OCI-LY3 (cell line): ENCODE measurements around the gene PARS2.

Source experiments
- H2AFZ ChIP-seq: fragments of 200-600, 300-600 bp; shearing (Covaris generic); 2 replicates; pipeline ENCODE4 v1.6.0; 2014; ENCODE audit warnings: antibody characterized with exemption, low read depth, low read length
- H3K27ac ChIP-seq: fragments of 200-600, 300-600 bp; sonication (generic); 2 replicates; pipeline ENCODE4 v1.5.1; 2014; ENCODE audit warnings: mild to moderate bottlenecking, low read length, moderate library complexity, mixed read lengths
- H3K27me3 ChIP-seq: fragments of 200-600, 300-600 bp; sonication (generic); 2 replicates; pipeline ENCODE4 v1.6.1; 2014; ENCODE audit warnings: low read depth, low read length, mixed read lengths
- H3K36me3 ChIP-seq: fragments of 200-600, 300-600 bp; sonication (generic); replicated peaks from 2 replicates; pipeline ENCODE3; 2014; ENCODE audit warnings: low read depth, low read length, mixed read lengths
- H3K4me1 ChIP-seq: fragments of 300-600, 200-600 bp; sonication (generic); 2 replicates; pipeline ENCODE4 v1.6.1; 2014; ENCODE audit warnings: low read length, mixed read lengths
- H3K4me2 ChIP-seq: fragments of 200-600, 300-600 bp; sonication (generic); 2 replicates; pipeline ENCODE4 v1.6.1; 2014; ENCODE audit warnings: low read length, mixed read lengths
- H3K4me3 ChIP-seq: fragments of 300-600, 200-600 bp; sonication (generic); 2 replicates; pipeline ENCODE4 v1.5.1; 2014; ENCODE audit warnings: antibody characterized with exemption, mild to moderate bottlenecking, low read length, moderate library complexity
- H3K79me2 ChIP-seq: fragments of 300-600, 200-600 bp; shearing (Covaris generic); 2 replicates; pipeline ENCODE4 v1.6.1; 2014; ENCODE audit warnings: mild to moderate bottlenecking, low read length, mixed read lengths
- H3K9ac ChIP-seq: fragments of 300-600, 200-600 bp; shearing (Covaris generic); 2 replicates; pipeline ENCODE4 v1.6.0; 2014; ENCODE audit warnings: mild to moderate bottlenecking, low read length, moderate library complexity
- H3K9me3 ChIP-seq: fragments of 200-600, 300-600 bp; shearing (Covaris generic); 2 replicates; pipeline ENCODE4 v1.6.1; 2014; ENCODE audit warnings: low read length, mixed read lengths; ENCODE audit not compliant: insufficient read depth
- H4K20me1 ChIP-seq: fragments of 200-600, 300-600 bp; sonication (generic); 2 replicates; pipeline ENCODE4 v1.6.1; 2016; ENCODE audit warnings: low read length, mixed read lengths; ENCODE audit not compliant: insufficient read depth
- EZH2phosphoT487 ChIP-seq: fragments of 200-600 bp; shearing (Covaris generic); IDR thresholded peaks from 2 replicates; pipeline ENCODE4 v1.6.1; 2018; ENCODE audit warnings: antibody characterized with exemption, mixed run types, low read depth
- TF ChIP-seq, protein P1 (sequence below): fragments of 200-600, 300-600 bp; sonication (generic); IDR thresholded peaks from 2 replicates; pipeline ENCODE4 v1.5.1; 2014; ENCODE audit warnings: antibody characterized with exemption, low read length, low read depth

Gene PARS2

DNA sequence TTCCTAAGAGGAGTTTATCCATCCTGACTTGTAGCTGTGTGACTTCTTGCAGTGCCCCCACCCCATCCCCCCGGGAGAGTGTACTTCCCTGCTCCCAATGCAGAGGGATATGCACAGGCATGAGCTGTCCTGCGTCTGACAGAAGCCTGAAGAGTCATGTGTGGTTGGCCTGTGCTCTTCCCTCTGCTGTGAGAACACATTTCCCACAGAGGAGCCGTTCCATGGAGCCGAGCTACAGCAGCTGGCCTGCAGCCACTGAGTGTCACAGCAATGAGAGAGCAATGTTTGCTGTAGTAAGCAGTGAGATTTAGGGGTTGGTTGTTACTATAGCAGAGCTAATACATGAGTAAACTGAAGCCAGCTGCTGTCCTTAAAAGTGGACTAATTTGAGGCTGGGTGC, 22.0 kb downstream of the PARS2 start:
- Histone ChIP-seq H3K4me3 (no peak overlapping the region), H3K9me3 (no peaks in the 10 kb centered on the region), H4K20me1 (no peaks in the 10 kb centered on the region), H3K27me3 (no peaks in the 10 kb centered on the region), H3K27ac (no peak overlapping the region), H2AFZ (no peak overlapping the region), H3K9ac (no peak overlapping the region), H3K4me2 (no peak overlapping the region), H3K4me1 (no peaks in the 10 kb centered on the region), H3K36me3 (peaks cover 6% of the 10 kb centered on the region), H3K79me2 (no peaks in the 10 kb centered on the region)
- TF ChIP-seq, protein P1, sequence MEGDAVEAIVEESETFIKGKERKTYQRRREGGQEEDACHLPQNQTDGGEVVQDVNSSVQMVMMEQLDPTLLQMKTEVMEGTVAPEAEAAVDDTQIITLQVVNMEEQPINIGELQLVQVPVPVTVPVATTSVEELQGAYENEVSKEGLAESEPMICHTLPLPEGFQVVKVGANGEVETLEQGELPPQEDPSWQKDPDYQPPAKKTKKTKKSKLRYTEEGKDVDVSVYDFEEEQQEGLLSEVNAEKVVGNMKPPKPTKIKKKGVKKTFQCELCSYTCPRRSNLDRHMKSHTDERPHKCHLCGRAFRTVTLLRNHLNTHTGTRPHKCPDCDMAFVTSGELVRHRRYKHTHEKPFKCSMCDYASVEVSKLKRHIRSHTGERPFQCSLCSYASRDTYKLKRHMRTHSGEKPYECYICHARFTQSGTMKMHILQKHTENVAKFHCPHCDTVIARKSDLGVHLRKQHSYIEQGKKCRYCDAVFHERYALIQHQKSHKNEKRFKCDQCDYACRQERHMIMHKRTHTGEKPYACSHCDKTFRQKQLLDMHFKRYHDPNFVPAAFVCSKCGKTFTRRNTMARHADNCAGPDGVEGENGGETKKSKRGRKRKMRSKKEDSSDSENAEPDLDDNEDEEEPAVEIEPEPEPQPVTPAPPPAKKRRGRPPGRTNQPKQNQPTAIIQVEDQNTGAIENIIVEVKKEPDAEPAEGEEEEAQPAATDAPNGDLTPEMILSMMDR = no peak
- TF ChIP-seq EZH2phosphoT487 = no peak

- no peak for TF ChIP-seq EZH2phosphoT487
- TF ChIP-seq, protein P1 = no peak
- H4K20me1 ChIP-seq = no peaks in the 10 kb centered on the region
- H2AFZ ChIP-seq = no peak overlapping the region
- no peaks in the 10 kb centered on the region for H3K27me3 ChIP-seq
- H3K4me2 ChIP-seq = no peak overlapping the region
- no peaks in the 10 kb centered on the region for H3K79me2 ChIP-seq
- no peaks in the 10 kb centered on the region for H3K9me3 ChIP-seq
- H3K9ac ChIP-seq = no peak overlapping the region
- no peak overlapping the region for H3K4me3 ChIP-seq
- H3K27ac ChIP-seq = no peak overlapping the region
- peaks cover 10% of the 10 kb centered on the region for H3K36me3 ChIP-seq
- no peaks in the 10 kb centered on the region for H3K4me1 ChIP-seq
These were observed 22.8 kb downstream of the PARS2 start for GRCh38 chr1:54741531-54741930.

DNA sequence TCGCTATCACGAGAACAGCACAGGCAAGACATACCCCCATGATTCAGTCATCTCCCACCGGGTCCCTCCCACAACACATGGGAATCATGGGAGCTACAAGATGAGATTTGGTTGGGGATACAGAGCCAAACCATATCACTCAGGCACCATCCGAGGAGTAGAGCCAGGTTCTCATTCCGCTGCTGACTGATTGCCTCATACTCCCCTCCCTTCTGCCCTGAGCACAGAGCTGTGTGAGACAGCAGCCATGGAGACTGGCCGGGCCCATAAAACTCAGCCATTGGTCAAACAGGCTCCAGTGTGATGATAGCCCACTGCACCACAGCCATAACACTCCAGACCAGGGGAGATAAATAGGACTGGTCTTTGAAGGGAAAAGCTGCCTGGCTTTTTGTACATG, 26.1 kb downstream of the PARS2 start:
- Histone ChIP-seq H3K36me3 (peaks cover 10% of the 10 kb centered on the region), H3K9ac (no peak overlapping the region), H3K4me3 (no peak overlapping the region), H3K27ac (no peak overlapping the region), H4K20me1 (no peaks in the 10 kb centered on the region), H3K4me2 (no peak overlapping the region), H3K4me1 (no peaks in the 10 kb centered on the region), H3K79me2 (no peaks in the 10 kb centered on the region), H2AFZ (no peak overlapping the region), H3K27me3 (no peaks in the 10 kb centered on the region), H3K9me3 (no peaks in the 10 kb centered on the region)
- TF ChIP-seq, protein P1 = no peak
- no peak for TF ChIP-seq EZH2phosphoT487

GRCh38 chr1:54736685-54737084, 27.6 kb downstream of the PARS2 start:
- H3K36me3 ChIP-seq = peaks cover 10% of the 10 kb centered on the region
- no peak overlapping the region for H2AFZ ChIP-seq
- H3K4me1 ChIP-seq = no peaks in the 10 kb centered on the region
- no peak overlapping the region for H3K4me2 ChIP-seq
- H3K27me3 ChIP-seq = no peaks in the 10 kb centered on the region
- no peaks in the 10 kb centered on the region for H3K79me2 ChIP-seq
- H3K27ac ChIP-seq = no peak overlapping the region
- no peaks in the 10 kb centered on the region for H4K20me1 ChIP-seq
- no peaks in the 10 kb centered on the region for H3K9me3 ChIP-seq
- TF ChIP-seq, protein P1 = no peak
- TF ChIP-seq EZH2phosphoT487 = no peak
- no peak overlapping the region for H3K4me3 ChIP-seq
- H3K9ac ChIP-seq = no peak overlapping the region
